Measurements from ENCODE around the gene TCF4. TPM values are rescaled to one million over a fixed set of nuclear protein-coding genes. Genes with fewer than 3 reads are reported as not detected.

TCF4 gene
- 68.4 and 89.6 TPM in 2 replicates for total RNA-seq

GRCh38 chr18:55588111-55588869 is at the start of gene TCF4:
TCF4 (minus strand) TSS chr18:55588192; CDS start chr18:55587116, 1,076 bp downstream.

